Adipocyte (in vitro differentiated cells): Measurements from ENCODE around the gene RPIA.
"Not testable (repeated sequence)": the region's sequence is repeated elsewhere in the genome, so short reads cannot be mapped to it uniquely, and the experiment has no call there.

ENCODE experiments used
- DNase-seq: peaks from one replicate; pipeline ENCODE4 v3.0.0-alpha.2; 2015; ENCODE audit warnings: low read depth
- H3K27me3 ChIP-seq: replicated peaks from 2 replicates; pipeline ENCODE4 v1.7.0; 2013; ENCODE audit warnings: mild to moderate bottlenecking, low read length, moderate library complexity; ENCODE audit not compliant: control insufficient read depth, insufficient read depth
- H3K36me3 ChIP-seq: 2 replicates; pipeline ENCODE4 v1.7.0; 2013; ENCODE audit warnings: low read length, mild to moderate bottlenecking, moderate library complexity; ENCODE audit not compliant: control insufficient read depth, insufficient read depth, severe bottlenecking
- H3K4me1 ChIP-seq: 2 replicates; pipeline ENCODE4 v1.7.0; 2013; ENCODE audit warnings: mild to moderate bottlenecking, low read length, moderate library complexity; ENCODE audit not compliant: control insufficient read depth, insufficient read depth
- H3K4me3 ChIP-seq: 2 replicates; pipeline ENCODE4 v1.7.0; 2013; ENCODE audit warnings: mild to moderate bottlenecking, low read length, moderate library complexity
- H3K9ac ChIP-seq: 2 replicates; pipeline ENCODE4 v1.7.0; 2013; ENCODE audit warnings: mild to moderate bottlenecking, low read length, moderate library complexity
- H3K9me3 ChIP-seq: 2 replicates; pipeline ENCODE4 v1.7.0; 2013; ENCODE audit warnings: mild to moderate bottlenecking, low read length, moderate library complexity; ENCODE audit not compliant: control insufficient read depth

Gene RPIA

DNA sequence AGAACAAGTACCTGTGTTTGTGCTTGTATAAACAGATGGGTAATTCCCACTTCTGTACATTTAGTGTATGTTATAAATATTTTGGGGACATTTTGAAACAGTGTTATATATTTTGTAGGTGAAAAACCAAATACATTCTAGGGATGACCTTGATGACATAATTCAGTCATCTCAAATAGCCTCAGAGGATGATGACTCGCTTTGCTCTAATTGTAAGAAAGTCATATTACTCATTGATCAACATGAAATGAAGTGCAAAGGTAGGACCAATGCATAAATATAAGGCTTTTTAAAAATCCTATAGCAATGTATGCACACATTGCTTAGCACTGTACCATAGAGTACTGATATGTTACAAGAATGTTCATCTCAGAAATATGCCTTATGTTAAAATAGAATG, 105.7 kb downstream of the RPIA start:
- not testable (repeated sequence) for H3K9ac ChIP-seq, H3K36me3 ChIP-seq, H3K9me3 ChIP-seq, H3K4me3 ChIP-seq, DNase-seq, H3K4me1 ChIP-seq, H3K27me3 ChIP-seq
